Measurements from ENCODE around the gene SMIM1. TPM values are rescaled to one million over a fixed set of nuclear protein-coding genes. Genes with fewer than 3 reads are reported as not detected.

The SMIM1 gene
- polyA plus RNA-seq, 3 donors, result 16.0 to 28.5 (median 26.5) TPM

DNA sequence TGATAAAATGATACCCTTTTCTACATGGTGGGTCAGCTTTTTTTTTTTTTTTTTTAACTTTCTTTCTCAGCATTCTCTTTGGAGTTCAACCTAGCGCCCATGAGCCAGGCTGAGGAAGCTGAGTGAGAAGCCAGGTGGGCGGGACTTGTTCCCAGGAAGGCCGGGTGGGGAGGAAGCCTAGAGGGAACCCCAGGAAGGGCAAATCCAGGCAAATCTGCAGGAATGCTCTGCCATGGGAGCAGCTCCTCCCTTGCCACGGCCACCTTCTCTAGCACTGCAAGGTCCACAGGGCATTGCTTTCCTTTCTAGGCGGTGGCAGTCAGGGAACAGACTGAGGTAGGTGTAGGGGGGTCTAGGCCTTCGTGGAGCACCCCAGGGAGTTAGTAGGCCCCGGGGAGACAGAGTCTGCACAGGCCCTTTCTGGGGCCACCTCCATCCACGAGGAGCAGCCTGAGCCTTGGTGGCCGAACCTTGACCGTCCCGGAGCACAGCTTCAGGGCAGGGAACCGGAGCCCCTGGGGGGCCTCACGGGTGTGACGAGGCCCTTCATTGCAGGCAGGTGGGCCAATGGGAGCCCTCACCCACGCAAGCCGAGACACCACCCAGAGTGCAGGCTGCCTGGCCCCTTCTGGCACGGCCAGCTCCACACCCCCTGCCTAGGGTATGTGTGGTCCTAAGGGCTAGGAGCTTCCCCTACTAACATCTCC lies 38.5 kb upstream of the SMIM1 start:
- DNase-seq, result no peak

DNA sequence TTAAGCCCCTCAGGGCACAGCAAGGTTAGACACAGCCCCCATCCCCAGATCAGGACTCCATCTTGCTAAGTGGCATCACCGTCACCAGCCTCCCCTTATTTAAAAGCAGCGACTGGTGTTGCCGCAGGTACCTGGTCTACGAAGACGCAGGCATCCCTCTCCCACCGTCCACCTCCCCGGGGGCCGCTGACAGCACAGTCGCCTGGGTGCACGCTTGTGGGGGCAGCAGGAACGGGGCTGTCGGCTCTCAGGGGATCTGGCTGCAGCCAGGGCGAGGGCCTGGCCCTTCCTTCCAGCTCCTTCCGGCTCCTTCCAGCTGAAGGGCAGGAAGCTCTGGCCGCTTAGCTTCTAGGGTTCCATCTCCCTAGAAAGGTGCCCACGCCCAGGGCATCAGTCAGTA lies 37.9 kb upstream of the SMIM1 start:
- no peak for DNase-seq

GRCh38 chr1:3735027-3735681 lies 37.4 kb upstream of the SMIM1 start:
- DNase-seq, result no peak

GRCh38 chr1:3735688-3736087 lies 36.9 kb upstream of the SMIM1 start:
- no peak for DNase-seq

GRCh38 chr1:3736131-3736561 lies 36.4 kb upstream of the SMIM1 start:
- DNase-seq, result no peak

DNA sequence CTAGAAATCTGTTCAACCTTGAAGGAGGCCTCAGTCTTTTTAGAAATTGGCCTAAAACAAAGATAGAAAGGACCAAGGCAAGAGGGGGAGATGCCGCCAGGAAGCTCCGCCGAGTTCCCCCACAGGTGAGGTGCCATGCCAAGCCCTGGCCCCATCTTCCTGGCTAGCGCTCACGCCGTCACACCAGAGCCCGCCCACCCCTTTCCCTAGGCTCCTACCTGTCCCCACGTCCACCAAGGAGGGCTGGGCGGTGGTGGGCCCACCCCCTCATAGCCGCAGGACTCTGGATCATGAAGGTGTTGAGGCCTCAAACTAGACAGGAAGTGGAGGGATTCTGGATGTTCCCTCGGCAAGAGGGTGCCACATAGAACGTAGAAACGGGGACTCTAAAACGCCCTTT lies 35.8 kb upstream of the SMIM1 start:
- no peak for DNase-seq

GRCh38 chr1:3738943-3739342 lies 33.6 kb upstream of the SMIM1 start:
- no peak for DNase-seq

DNA sequence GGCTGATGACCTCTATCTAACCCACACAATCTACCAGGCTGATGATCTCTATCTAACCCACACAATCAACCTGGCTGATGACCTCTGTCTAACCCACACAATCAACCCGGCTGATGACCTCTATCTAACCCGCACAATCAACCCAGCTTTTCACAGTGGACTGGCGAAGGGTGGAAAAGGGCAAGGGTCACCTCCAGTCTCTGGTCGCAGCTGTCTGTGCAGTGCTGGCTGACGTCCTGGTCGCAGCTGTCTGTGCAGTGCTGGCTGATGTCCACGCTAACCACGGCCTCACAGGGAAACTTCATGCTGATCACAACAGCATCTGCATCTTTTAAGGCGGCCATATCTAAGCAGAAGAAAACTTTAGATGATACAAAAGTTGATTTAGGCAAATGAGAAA lies 32.5 kb upstream of the SMIM1 start:
- no peak for DNase-seq

DNA sequence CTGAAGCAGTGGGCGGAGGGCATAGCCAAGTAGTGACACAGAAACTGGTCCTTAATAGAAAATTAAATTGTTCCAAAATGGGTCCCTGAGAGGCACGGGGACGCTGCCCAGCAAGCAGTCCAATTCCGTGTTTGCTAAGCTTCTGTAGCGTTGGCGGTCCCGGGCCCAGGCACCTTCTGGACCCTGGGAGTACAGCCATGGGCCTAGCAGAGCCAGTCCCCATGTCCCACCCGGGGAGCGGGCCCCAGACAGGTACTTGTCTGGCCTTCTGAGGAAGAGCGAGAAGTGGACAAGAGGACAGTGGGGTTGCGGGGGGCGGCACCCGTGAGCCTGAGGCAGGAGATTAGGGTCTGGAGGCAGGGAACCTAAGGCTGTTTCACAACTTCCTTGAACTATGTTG lies 31.8 kb upstream of the SMIM1 start:
- no peak for DNase-seq

DNA sequence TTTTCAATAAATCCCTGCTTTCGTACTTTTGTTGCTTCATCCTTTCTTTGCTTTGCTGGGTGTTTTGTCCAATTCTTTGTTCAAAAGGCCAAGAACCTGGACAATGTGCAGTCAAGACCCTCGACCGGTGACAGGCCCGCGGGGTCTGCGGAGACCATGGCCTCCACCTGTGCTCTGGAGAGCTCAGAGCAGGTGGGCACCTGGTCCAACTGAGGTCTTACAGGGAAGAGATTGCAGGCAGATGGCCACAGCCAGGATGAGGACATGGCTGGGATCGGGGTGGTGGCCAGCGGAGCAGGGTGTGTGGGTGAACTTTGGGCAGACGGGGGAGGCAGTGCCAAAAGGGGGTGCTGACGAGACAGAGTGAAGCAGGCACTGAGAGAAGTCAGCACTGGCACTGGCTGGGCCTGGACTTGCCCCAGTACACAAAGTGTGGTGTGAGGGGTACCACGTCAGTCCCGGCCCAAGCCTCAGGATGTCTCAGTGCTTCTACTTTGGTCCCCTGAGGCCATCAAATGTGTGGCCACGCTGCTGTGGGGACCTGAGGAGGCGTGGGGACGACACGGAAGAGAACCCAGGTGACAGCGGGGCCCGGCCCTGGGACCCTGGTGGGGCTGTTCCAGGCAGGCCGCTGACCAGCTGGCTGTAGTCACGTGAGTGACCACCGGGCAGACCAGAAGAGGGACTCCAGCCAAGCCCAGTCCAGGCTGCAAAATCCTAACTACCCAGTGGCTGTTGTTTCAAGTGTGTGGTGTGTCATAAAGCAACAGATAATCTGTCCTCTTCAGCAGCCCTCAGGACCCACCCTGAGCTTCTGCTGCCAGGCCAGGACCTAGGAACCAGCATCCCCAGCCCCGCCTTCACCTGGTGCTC lies 30.7 kb upstream of the SMIM1 start:
- no peak for DNase-seq

GRCh38 chr1:3742439-3743298 lies 29.9 kb upstream of the SMIM1 start:
- DNase-seq, result no peak

- DNase-seq, result no peak
These were observed 29.1 kb upstream of the SMIM1 start for GRCh38 chr1:3743421-3743820.

GRCh38 chr1:3743826-3744225 lies 28.7 kb upstream of the SMIM1 start:
- DNase-seq, result no peak

DNA sequence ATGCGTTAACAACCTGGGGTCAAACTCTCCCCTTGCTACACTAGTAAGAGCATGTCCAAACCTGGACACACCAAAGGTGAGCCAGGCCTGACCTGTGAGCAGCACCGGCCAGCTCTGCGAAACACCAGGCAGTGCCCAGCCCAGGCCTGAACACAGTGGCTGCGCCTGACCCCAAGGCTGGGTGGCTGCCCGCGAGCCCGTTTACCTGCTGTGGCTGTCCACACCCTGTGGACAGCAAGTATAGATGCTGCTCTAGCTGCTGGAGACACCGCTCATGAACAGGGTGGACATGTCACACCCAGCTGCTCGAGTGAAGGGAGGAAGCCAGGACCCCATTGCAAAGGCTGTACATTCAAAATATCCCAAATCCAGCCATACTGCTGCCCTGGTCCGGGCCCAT lies 27.9 kb upstream of the SMIM1 start:
- DNase-seq, result no peak

DNA sequence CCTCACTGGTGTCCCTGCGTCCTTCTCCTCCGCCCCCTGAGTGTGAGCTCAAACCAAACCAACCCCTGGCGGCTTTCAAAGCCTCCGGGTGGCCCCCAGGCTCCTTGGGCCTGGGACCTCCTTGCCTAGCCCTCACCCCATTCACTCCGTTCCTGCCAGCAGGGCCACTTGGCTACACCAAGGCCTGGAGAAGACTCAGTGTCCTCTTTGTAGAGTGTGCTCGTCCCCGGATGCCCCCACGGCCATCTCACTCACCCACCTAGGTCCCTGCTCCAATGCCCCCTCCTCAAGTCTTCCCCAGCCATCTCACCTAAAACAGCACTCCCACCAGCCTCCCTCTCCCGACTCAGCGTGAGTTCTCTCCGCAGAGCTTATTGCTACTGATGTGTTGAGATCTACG lies 27.5 kb upstream of the SMIM1 start:
- DNase-seq, result no peak

- DNase-seq, result no peak
These were observed 26.8 kb upstream of the SMIM1 start for GRCh38 chr1:3745590-3746381.

- DNase-seq, result no peak
These were observed 26.1 kb upstream of the SMIM1 start for GRCh38 chr1:3746389-3746829.

GRCh38 chr1:3746830-3747521 lies 25.6 kb upstream of the SMIM1 start:
- peak; percentile 74 for DNase-seq

- no peak for DNase-seq
These were observed 25.1 kb upstream of the SMIM1 start for GRCh38 chr1:3747522-3747848.

DNA sequence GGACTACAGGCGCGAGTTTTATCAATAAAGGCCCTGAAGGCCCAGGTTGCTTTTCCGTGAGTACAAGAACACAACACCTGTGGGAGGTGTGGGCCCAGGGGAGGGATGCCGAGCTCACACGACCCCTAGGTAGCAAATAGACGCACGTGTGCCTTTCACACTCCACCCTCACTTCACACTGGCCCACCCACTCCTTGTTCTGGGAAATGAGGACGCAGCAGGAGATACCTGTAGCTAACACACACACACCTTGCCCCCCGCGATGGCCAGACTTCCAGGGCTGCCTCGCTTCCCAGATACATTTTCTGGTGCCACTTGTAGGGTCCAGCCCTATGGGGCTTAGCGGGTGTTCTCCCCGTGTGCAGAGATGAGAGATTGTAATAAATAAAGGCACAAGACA lies 24.6 kb upstream of the SMIM1 start:
- DNase-seq, result no peak

All from renal pelvis (tissue), 4 donors.